GM12878 (cell line): ENCODE data around the gene ATP4A. TPM values are rescaled to one million over a fixed set of nuclear protein-coding genes. Genes with fewer than 3 reads are reported as not detected.

Source experiments
- ATAC-seq: fragments of 200-7000 bp; cut with Tn5 transposase; 3 replicates; pipeline ENCODE4 v1.9.1; 2020; ENCODE audit warnings: mild to moderate bottlenecking, moderate library complexity
- BruUV-seq: library from RNA; stranded (reverse); fragments of 400-500 nt; replicated peaks from 2 replicates; lab custom pipeline; 2021; lab: Mats Ljungman, UMichigan
- CTCF ChIA-PET: fragments of 300-600 bp; sonication (Branson Sonifier 250); formaldehyde crosslinking; extraction: SDS; loops from one replicate; lab custom pipeline; 2021; ENCODE audit warnings: inconsistent platforms; lab: Yijun Ruan, JAX
- POLR2A ChIA-PET: fragments of 350-600 bp; formaldehyde crosslinking; extraction: SDS; loops from one replicate; lab custom pipeline; 2021; ENCODE audit warnings: inconsistent platforms; lab: Charles Lee
- RAD21 ChIA-PET: fragments of 300-600 bp; sonication (Branson Sonifier 250); formaldehyde crosslinking; loops from one replicate; lab custom pipeline; 2023; ENCODE audit warnings: antibody characterized with exemption; ENCODE audit not compliant: unreplicated experiment; lab: Charles Lee
- SMC1A ChIA-PET: fragments of 300-600 bp; sonication (Branson Sonifier 250); formaldehyde crosslinking; loops from one replicate; lab custom pipeline; 2023; ENCODE audit not compliant: unreplicated experiment, uncharacterized antibody; lab: Charles Lee
- DNase-seq: peaks from one replicate; pipeline ENCODE4 v3.0.0-alpha.2; 2011; ENCODE audit warnings: low read depth, low spot score
- FAIRE-seq: peaks from 3 replicates; lab custom pipeline; 2011; peaks lifted over from hg19 to GRCh38; lab: Jason Lieb, UNC
- H2AFZ ChIP-seq: 2 replicates; pipeline ENCODE4 v1.6.0; 2011; ENCODE audit warnings: low read depth, low read length, control low read depth; ENCODE audit not compliant: control insufficient read depth
- H3K27ac ChIP-seq: 2 replicates; pipeline ENCODE4 v1.5.1; 2011; ENCODE audit warnings: control low read depth; ENCODE audit not compliant: control insufficient read depth, insufficient read depth
- H3K27me3 ChIP-seq, 2 experiments: replicated peaks in 1 of 2; 2 replicates each; pipeline versions ENCODE4 v1.6.0 to v1.6.1; 2011; ENCODE audit warnings: low read length in 1 of 2; ENCODE audit not compliant: control insufficient read depth in 2 of 2, insufficient read depth in 2 of 2
- H3K36me3 ChIP-seq, 2 experiments: 2 replicates each; pipeline ENCODE4 v1.5.1; 2011; ENCODE audit warnings: low read length in 1 of 2; ENCODE audit not compliant: control insufficient read depth in 2 of 2, insufficient read depth in 2 of 2
- H3K4me1 ChIP-seq: 2 replicates; pipeline ENCODE4 v1.6.1; 2011; ENCODE audit warnings: mild to moderate bottlenecking, low read length, moderate library complexity, mixed read lengths; ENCODE audit not compliant: control insufficient read depth, insufficient read depth
- H3K4me2 ChIP-seq: 2 replicates; pipeline ENCODE4 v1.6.0; 2011; ENCODE audit warnings: control low read depth; ENCODE audit not compliant: control insufficient read depth, insufficient read depth
- H3K4me3 ChIP-seq: fragments of 200-600 bp; sonication (generic); 2 replicates; pipeline ENCODE4 v1.5.1; 2016
- H3K79me2 ChIP-seq: 2 replicates; pipeline ENCODE4 v1.6.0; 2011; ENCODE audit warnings: low read length; ENCODE audit not compliant: control insufficient read depth, insufficient read depth
- H3K9ac ChIP-seq: 2 replicates; pipeline ENCODE4 v1.8.0; 2011; ENCODE audit warnings: low read length, control low read depth, mixed read lengths; ENCODE audit not compliant: control insufficient read depth, insufficient read depth
- H3K9me3 ChIP-seq: replicated peaks from 3 replicates; pipeline ENCODE4 v1.5.1; 2011; ENCODE audit warnings: mild to moderate bottlenecking, low read length; ENCODE audit not compliant: control insufficient read depth, insufficient read depth
- H4K20me1 ChIP-seq: 2 replicates; pipeline ENCODE4 v1.6.0; 2011; ENCODE audit not compliant: control insufficient read depth, insufficient read depth
- CREB1 ChIP-seq: IDR thresholded peaks from 2 replicates; pipeline ENCODE4 v1.6.1; 2012; ENCODE audit warnings: low read depth, mild to moderate bottlenecking, inconsistent platforms
- DPF2 ChIP-seq: fragments of 450-650 bp; IDR thresholded peaks from 2 replicates; pipeline ENCODE4 v1.6.1; 2017; ENCODE audit warnings: mild to moderate bottlenecking
- EP300 ChIP-seq, 2 experiments: fragments of 150-350 bp in 1 of 2; IDR thresholded peaks; 2 replicates each; pipeline ENCODE4 v1.6.1; 2011 to 2012; ENCODE audit warnings: low read depth in 2 of 2, low read length in 2 of 2, borderline replicate concordance in 1 of 2, improper control_type of control experiment in 1 of 2, inconsistent platforms in 1 of 2; ENCODE audit not compliant: control insufficient read depth in 1 of 2
- FOXM1 ChIP-seq: IDR thresholded peaks from 2 replicates; pipeline ENCODE4 v1.6.1; 2012; ENCODE audit warnings: low read depth, mild to moderate bottlenecking, inconsistent platforms, low read length, moderate library complexity
- HDAC6 ChIP-seq: fragments of 200-600 bp; sonication (generic); IDR thresholded peaks from one replicate; pipeline ENCODE4 v1.8.0; 2017; ENCODE audit warnings: antibody characterized with exemption; ENCODE audit not compliant: unreplicated experiment
- IKZF2 ChIP-seq, 2 experiments: fragments of 450-650 bp; IDR thresholded peaks; 2 replicates each; pipeline ENCODE4 v1.6.1; 2017; ENCODE audit warnings: mild to moderate bottlenecking in 2 of 2, moderate library complexity in 2 of 2
- IRF4 ChIP-seq: IDR thresholded peaks from 2 replicates; pipeline ENCODE4 v1.6.1; 2011; ENCODE audit warnings: low read depth, low read length
- JUND ChIP-seq: IDR thresholded peaks from 2 replicates; pipeline ENCODE4 v1.6.1; 2012; ENCODE audit warnings: low read depth, mild to moderate bottlenecking, low read length, improper control_type of control experiment, moderate library complexity
- NRF1 ChIP-seq: conservative IDR thresholded peaks from 2 replicates; pipeline ENCODE4 v1.6.1; 2011; ENCODE audit warnings: mild to moderate bottlenecking, low read depth, low read length, improper control_type of control experiment
- RBBP5 ChIP-seq: fragments of 200-600 bp; sonication (generic); conservative IDR thresholded peaks from 2 replicates; pipeline ENCODE4 v1.6.1; 2016
- SREBF2 ChIP-seq: IDR thresholded peaks from 2 replicates; pipeline ENCODE4 v1.6.1; 2012; ENCODE audit warnings: mild to moderate bottlenecking, low read length
- TBL1XR1 ChIP-seq: IDR thresholded peaks from 2 replicates; pipeline ENCODE4 v1.6.1; 2012; ENCODE audit warnings: low read depth, low read length, improper control_type of control experiment
- ZBTB40 ChIP-seq: fragments of 450-650 bp; IDR thresholded peaks from 2 replicates; pipeline ENCODE4 v1.6.1; 2016; ENCODE audit warnings: mild to moderate bottlenecking, moderate library complexity, borderline replicate concordance
- WGBS: methylation state at CpG from one replicate; pipeline ENCODE4 v1.1.6; 2016; ENCODE audit warnings: low lambda C conversion rate; ENCODE audit not compliant: insufficient replicate concordance, insufficient coverage; ENCODE audit errors: missing lambda C conversion rate; 5-methylcytosine and 5-hydroxymethylcytosine counted together
- in situ Hi-C: fragments of 300-500 bp; cut with MboI; formaldehyde crosslinking; loops from 9 replicates; pipeline ENCODE4 v1.14.3; 2018; ENCODE audit warnings: mixed read lengths
- intact Hi-C: fragments of 100-400 bp; cut with micrococcal nuclease; formaldehyde crosslinking; loops from one replicate; pipeline ENCODE4 v1.14.2; 2022; ENCODE audit not compliant: unreplicated experiment
- polyA plus RNA-seq, 11 experiments: library from polyadenylated mRNA; depleted of rRNA in 4 of 11; unstranded in 6 of 11; stranded (reverse) in 5 of 11; fragments of >200 nt; fragmentation: Nextera tagmentation in 4 of 11; fragmentation: Illumina TruSeq in 1 of 11; extraction: Ambion mirVana in 4 of 11; extraction: Trizol in 1 of 11; gene quantifications; 1 replicate in 1 of 11; 2 replicates in 10 of 11; pipeline versions ENCODE4 v1.2.1 to v1.2.3, GENCODE V29; 2011 to 2016; ENCODE audit warnings: inconsistent platforms in 2 of 11, missing spikeins in 2 of 11, low read depth in 1 of 11
- total RNA-seq, 4 experiments: library from RNA; depleted of rRNA in 3 of 4; stranded (reverse); fragments of >200 nt in 3 of 4; fragmentation: Illumina TruSeq in 1 of 4; extraction: Trizol in 1 of 4; gene quantifications; 2 replicates each; pipeline versions ENCODE4 v1.2.1 to v1.2.3, GENCODE V29; 2013 to 2021
- TF ChIP-seq, protein P1 (sequence below): fragments of 450-650 bp; formaldehyde crosslinking; IDR thresholded peaks from 2 replicates; pipeline ENCODE4 v1.4.0; 2020; ENCODE audit warnings: mild to moderate bottlenecking, moderate library complexity
- TF ChIP-seq, protein P2 (sequence below): IDR thresholded peaks from 2 replicates; pipeline ENCODE4 v1.6.1; 2012; ENCODE audit warnings: low read length, inconsistent platforms

Gene ATP4A
- total and polyA plus RNA-seq, 10 of the 15 experiments (the other 5 are each of a cell fraction or from before 2014, with no cell fraction given), result 0.03 to 1.5 (median 0.11) TPM; not detected in 3

DNA sequence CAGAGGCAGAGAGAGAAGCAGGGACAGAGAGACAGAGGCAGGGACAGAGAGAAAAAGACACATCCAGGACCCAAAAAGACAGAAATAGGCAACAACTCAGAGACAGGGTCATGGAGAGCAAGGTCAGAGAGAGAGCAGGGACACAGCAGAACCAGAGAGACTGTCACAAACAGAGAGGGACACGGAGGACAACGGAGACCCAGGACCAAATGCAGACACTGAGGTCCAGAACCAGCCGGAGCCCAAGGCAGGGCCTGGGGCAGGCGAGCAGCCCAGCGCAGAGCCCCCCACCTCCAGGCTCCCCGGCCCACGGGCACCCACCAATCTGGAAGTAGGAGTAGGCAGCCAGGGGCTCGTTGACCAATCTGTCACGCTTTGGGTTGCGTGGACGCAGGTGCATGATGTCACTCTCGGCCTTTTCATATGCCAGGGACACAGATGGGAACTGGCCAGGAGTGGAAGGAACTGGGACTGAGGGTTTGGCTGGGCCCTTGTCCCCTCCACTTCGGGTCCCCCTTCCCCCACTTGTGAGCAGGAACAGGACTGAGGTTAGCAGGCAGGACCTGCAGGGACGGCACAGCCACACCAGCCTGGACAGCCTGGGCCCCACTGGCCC is 10.0 kb downstream of the ATP4A start:
- ChIA-PET SMC1A (no interaction called here), RAD21 (no interaction called here), CTCF (no interaction called here), POLR2A (no interaction called here)
- H3K27me3 ChIP-seq, result no peaks in the 10 kb centered on the region; a peak in 2 of 4 replicates
- DNase-seq (no peak), ATAC-seq (no peak), FAIRE-seq (no peak)
- H3K4me1 ChIP-seq, result peaks cover 6% of the 10 kb centered on the region
- H4K20me1 ChIP-seq, result no peaks in the 10 kb centered on the region
- H3K9ac ChIP-seq, result no peak overlapping the region
- H2AFZ ChIP-seq, result no peak overlapping the region
- no peaks in the 10 kb centered on the region; a peak in 1 of 4 replicates for H3K36me3 ChIP-seq
- H3K4me3 ChIP-seq, result no peak overlapping the region
- no TSS peak for BruUV-seq
- intact Hi-C loops (no loop called here), in situ Hi-C loops (no loop called here)
- H3K27ac ChIP-seq, result no peak overlapping the region
- 43% methylated on average over 14 of the region's 14 CpGs for WGBS
- H3K4me2 ChIP-seq, result no peak overlapping the region
- no peaks in the 10 kb centered on the region for H3K79me2 ChIP-seq
- no peaks in the 10 kb centered on the region; the same call in 2 of the 3 replicates for H3K9me3 ChIP-seq
- TF ChIP-seq, protein P1, sequence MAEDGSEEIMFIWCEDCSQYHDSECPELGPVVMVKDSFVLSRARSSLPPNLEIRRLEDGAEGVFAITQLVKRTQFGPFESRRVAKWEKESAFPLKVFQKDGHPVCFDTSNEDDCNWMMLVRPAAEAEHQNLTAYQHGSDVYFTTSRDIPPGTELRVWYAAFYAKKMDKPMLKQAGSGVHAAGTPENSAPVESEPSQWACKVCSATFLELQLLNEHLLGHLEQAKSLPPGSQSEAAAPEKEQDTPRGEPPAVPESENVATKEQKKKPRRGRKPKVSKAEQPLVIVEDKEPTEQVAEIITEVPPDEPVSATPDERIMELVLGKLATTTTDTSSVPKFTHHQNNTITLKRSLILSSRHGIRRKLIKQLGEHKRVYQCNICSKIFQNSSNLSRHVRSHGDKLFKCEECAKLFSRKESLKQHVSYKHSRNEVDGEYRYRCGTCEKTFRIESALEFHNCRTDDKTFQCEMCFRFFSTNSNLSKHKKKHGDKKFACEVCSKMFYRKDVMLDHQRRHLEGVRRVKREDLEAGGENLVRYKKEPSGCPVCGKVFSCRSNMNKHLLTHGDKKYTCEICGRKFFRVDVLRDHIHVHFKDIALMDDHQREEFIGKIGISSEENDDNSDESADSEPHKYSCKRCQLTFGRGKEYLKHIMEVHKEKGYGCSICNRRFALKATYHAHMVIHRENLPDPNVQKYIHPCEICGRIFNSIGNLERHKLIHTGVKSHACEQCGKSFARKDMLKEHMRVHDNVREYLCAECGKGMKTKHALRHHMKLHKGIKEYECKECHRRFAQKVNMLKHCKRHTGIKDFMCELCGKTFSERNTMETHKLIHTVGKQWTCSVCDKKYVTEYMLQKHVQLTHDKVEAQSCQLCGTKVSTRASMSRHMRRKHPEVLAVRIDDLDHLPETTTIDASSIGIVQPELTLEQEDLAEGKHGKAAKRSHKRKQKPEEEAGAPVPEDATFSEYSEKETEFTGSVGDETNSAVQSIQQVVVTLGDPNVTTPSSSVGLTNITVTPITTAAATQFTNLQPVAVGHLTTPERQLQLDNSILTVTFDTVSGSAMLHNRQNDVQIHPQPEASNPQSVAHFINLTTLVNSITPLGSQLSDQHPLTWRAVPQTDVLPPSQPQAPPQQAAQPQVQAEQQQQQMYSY (CRISPR knock-in tag), result no peak
- TF ChIP-seq JUND (no peak), EP300 (IDR thresholded peaks at IDR 0.05; ENCODE audit: borderline replicate concordance in 1 of 2, control insufficient read depth in 1 of 2, low read depth in 2 of 2, low read length in 2 of 2) (no peak), RBBP5 (no peak), DPF2 (no peak), CREB1 (no peak), IKZF2 (IDR thresholded peaks at IDR 0.05) (no peak), NRF1 (no peak), FOXM1 (no peak), IRF4 (no peak), ZBTB40 (no peak), HDAC6 (no peak), SREBF2 (no peak), TBL1XR1 (no peak)
- TF ChIP-seq, protein P2, sequence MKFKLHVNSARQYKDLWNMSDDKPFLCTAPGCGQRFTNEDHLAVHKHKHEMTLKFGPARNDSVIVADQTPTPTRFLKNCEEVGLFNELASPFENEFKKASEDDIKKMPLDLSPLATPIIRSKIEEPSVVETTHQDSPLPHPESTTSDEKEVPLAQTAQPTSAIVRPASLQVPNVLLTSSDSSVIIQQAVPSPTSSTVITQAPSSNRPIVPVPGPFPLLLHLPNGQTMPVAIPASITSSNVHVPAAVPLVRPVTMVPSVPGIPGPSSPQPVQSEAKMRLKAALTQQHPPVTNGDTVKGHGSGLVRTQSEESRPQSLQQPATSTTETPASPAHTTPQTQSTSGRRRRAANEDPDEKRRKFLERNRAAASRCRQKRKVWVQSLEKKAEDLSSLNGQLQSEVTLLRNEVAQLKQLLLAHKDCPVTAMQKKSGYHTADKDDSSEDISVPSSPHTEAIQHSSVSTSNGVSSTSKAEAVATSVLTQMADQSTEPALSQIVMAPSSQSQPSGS, result no peak
